HepG2 (cell line): ENCODE measurements around the gene PNPLA1. TPM values are rescaled to one million over a fixed set of nuclear protein-coding genes. Genes with fewer than 3 reads are reported as not detected.

ENCODE experiments used
- ATAC-seq: fragments of 200-7000 bp; cut with Tn5 transposase; 3 replicates; pipeline ENCODE4 v1.9.1; 2020; ENCODE audit warnings: mild to moderate bottlenecking, moderate library complexity
- BruUV-seq: library from RNA; stranded (reverse); fragments of 400-500 nt; replicated peaks from 2 replicates; lab custom pipeline; 2021; lab: Mats Ljungman, UMichigan
- CTCF ChIA-PET: fragments of 300-600 bp; formaldehyde crosslinking; extraction: SDS; loops from one replicate; lab custom pipeline; 2021; ENCODE audit warnings: low total read pairs, inconsistent platforms, low intra/inter-chr PET ratio; lab: Yijun Ruan, JAX
- POLR2A ChIA-PET: fragments of 350-600 bp; sonication (Branson Sonifier 250); formaldehyde crosslinking; loops from one replicate; lab custom pipeline; 2020; ENCODE audit warnings: antibody characterized with exemption, inconsistent platforms; lab: Yijun Ruan, JAX
- DNase-seq: peaks from one replicate; pipeline ENCODE4 v3.0.0-alpha.2; 2015; ENCODE audit warnings: low spot score
- FAIRE-seq: peaks from 3 replicates; lab custom pipeline; 2011; peaks lifted over from hg19 to GRCh38; lab: Jason Lieb, UNC
- H2AFZ ChIP-seq: one replicate; pipeline ENCODE4 v1.6.1; 2011; ENCODE audit warnings: low read length, inconsistent platforms
- H3K27ac ChIP-seq: fragments of 300-600 bp; 3 replicates; pipeline ENCODE4 v1.8.0; 2011; ENCODE audit warnings: mixed run types, mild to moderate bottlenecking, mixed read lengths, low read length, inconsistent platforms; ENCODE audit not compliant: insufficient read depth; ENCODE audit errors: extremely low read length
- H3K27me3 ChIP-seq, 2 experiments: fragments of 200-600 bp in 1 of 2; 2 replicates in 1 of 2; 3 replicates in 1 of 2; pipeline versions ENCODE4 v1.6.0 to v1.8.0; 2011; ENCODE audit warnings: low read length in 2 of 2, mild to moderate bottlenecking in 2 of 2, moderate library complexity in 2 of 2, inconsistent platforms in 1 of 2; ENCODE audit not compliant: insufficient read depth in 2 of 2, control insufficient read depth in 1 of 2
- H3K36me3 ChIP-seq, 2 experiments: fragments of 200-600 bp in 1 of 2; replicated peaks in 1 of 2; 2 replicates in 1 of 2; 3 replicates in 1 of 2; pipeline versions ENCODE4 v1.5.1 to v1.8.0; 2011; ENCODE audit warnings: low read length in 2 of 2, inconsistent platforms in 1 of 2; ENCODE audit not compliant: insufficient read depth in 2 of 2, control insufficient read depth in 1 of 2
- H3K4me1 ChIP-seq: 2 replicates; pipeline ENCODE4 v1.5.1; 2012; ENCODE audit warnings: low read length, inconsistent platforms; ENCODE audit not compliant: insufficient read depth
- H3K4me2 ChIP-seq: 2 replicates; pipeline ENCODE4 v1.6.0; 2011; ENCODE audit warnings: low read depth, low read length, inconsistent platforms
- H3K4me3 ChIP-seq, 3 experiments: fragments of 200-600 bp in 1 of 3; sonication (generic), shearing (Covaris generic) in 1 of 3; replicated peaks in 1 of 3; 2 replicates each; pipeline ENCODE4 v1.5.1; 2011 to 2016; ENCODE audit warnings: low read length in 3 of 3, inconsistent platforms in 2 of 3, low read depth in 2 of 3, mild to moderate bottlenecking in 2 of 3, control low read depth in 1 of 3, mixed read lengths in 1 of 3; ENCODE audit not compliant: insufficient read depth in 1 of 3
- H3K79me2 ChIP-seq: one replicate; pipeline ENCODE4 v1.6.1; 2011; ENCODE audit warnings: low read length, inconsistent platforms; ENCODE audit not compliant: insufficient read depth
- H3K9ac ChIP-seq: 2 replicates; pipeline ENCODE4 v1.6.0; 2011; ENCODE audit warnings: mild to moderate bottlenecking, low read depth, low read length, inconsistent platforms; ENCODE audit not compliant: insufficient read depth
- H3K9me3 ChIP-seq: 2 replicates; pipeline ENCODE4 v1.5.1; 2012; ENCODE audit warnings: mild to moderate bottlenecking, low read length
- H4K20me1 ChIP-seq: 2 replicates; pipeline ENCODE4 v1.6.0; 2011; ENCODE audit warnings: inconsistent platforms, mild to moderate bottlenecking, low read length, moderate library complexity; ENCODE audit not compliant: insufficient read depth
- ATF7-NPFF ChIP-seq: sonication (generic); formaldehyde crosslinking; IDR thresholded peaks from 2 replicates; pipeline ENCODE4 v1.8.1; 2023; ENCODE audit warnings: mild to moderate bottlenecking, low read depth, missing genetic modification reagents, moderate library complexity
- DMAP1 ChIP-seq: IDR thresholded peaks from 2 replicates; pipeline ENCODE4 v1.6.1; 2016
- KAT2B ChIP-seq: fragments of 150-350 bp; IDR thresholded peaks from 2 replicates; pipeline ENCODE4 v1.6.1; 2014; ENCODE audit warnings: low read depth, low read length, borderline replicate concordance
- MXD4 ChIP-seq: IDR thresholded peaks from 2 replicates; pipeline ENCODE4 v1.6.1; 2016; ENCODE audit warnings: mild to moderate bottlenecking, missing biosample characterization, missing genetic modification reagents
- PHF8 ChIP-seq: sonication (generic); formaldehyde crosslinking; IDR thresholded peaks from 2 replicates; pipeline ENCODE4 v1.5.0; 2020; ENCODE audit warnings: missing genetic modification reagents
- POLR2AphosphoS5 ChIP-seq: IDR thresholded peaks from 2 replicates; pipeline ENCODE4 v1.6.1; 2012; ENCODE audit warnings: low read depth, low read length
- SOX6 ChIP-seq, 2 experiments: fragments of 450-650 bp in 1 of 2; sonication (generic) in 1 of 2; formaldehyde crosslinking in 1 of 2; IDR thresholded peaks; 2 replicates each; pipeline versions ENCODE4 v1.4.0 to v1.6.1; 2017 to 2020; ENCODE audit warnings: antibody characterized with exemption in 1 of 2, mild to moderate bottlenecking in 1 of 2, missing genetic modification reagents in 1 of 2
- SRSF4 ChIP-seq: fragments of 200-400 bp; formaldehyde crosslinking; IDR thresholded peaks from one replicate; pipeline ENCODE4 v1.6.1; 2018; ENCODE audit warnings: mild to moderate bottlenecking, low read depth, low read length, moderate library complexity; ENCODE audit not compliant: poor library complexity, severe bottlenecking
- ZNF18 ChIP-seq: sonication (generic); formaldehyde crosslinking; IDR thresholded peaks from 2 replicates; pipeline ENCODE4 v1.8.0; 2022; ENCODE audit warnings: mild to moderate bottlenecking, missing genetic modification reagents; ENCODE audit not compliant: insufficient replicate concordance
- ZNF180 ChIP-seq: sonication (generic); formaldehyde crosslinking; IDR thresholded peaks from 2 replicates; pipeline ENCODE4 v1.4.0; 2020; ENCODE audit warnings: low read depth, missing genetic modification reagents, borderline replicate concordance
- ZNF503 ChIP-seq: sonication (generic); formaldehyde crosslinking; IDR thresholded peaks from 2 replicates; pipeline ENCODE4 v1.4.0; 2020; ENCODE audit warnings: missing genetic modification reagents
- WGBS: methylation state at CpG from one replicate; pipeline ENCODE4 v1.1.6; 2017; ENCODE audit warnings: low lambda C conversion rate; 5-methylcytosine and 5-hydroxymethylcytosine counted together
- in situ Hi-C: cut with HindIII; loops from 2 replicates; pipeline ENCODE4 v1.10.0; 2017; ENCODE audit warnings: low pct_unique_long_range_greater_than_20kb; ENCODE audit not compliant: extremely low pct_ligation_motif_present
- intact Hi-C: fragments of 100-400 bp; cut with micrococcal nuclease; formaldehyde crosslinking; loops from one replicate; pipeline ENCODE4 v1.10.0; 2022; ENCODE audit not compliant: unreplicated experiment
- polyA plus RNA-seq, 8 experiments: library from polyadenylated mRNA; depleted of rRNA in 3 of 8; stranded (reverse) in 7 of 8; unstranded in 1 of 8; fragments of >200 nt; fragmentation: Illumina TruSeq in 4 of 8; extraction: Trizol in 4 of 8; gene quantifications; 2 replicates each; pipeline versions ENCODE4 v1.2.1 to v1.2.3, GENCODE V29; 2011 to 2016; ENCODE audit warnings: low read depth in 4 of 8, missing spikeins in 1 of 8, mixed read lengths in 1 of 8; ENCODE audit not compliant: insufficient read depth in 1 of 8
- total RNA-seq, 5 experiments: library from RNA; depleted of rRNA; stranded (reverse); fragments of >200 nt; fragmentation: Illumina TruSeq; extraction: Trizol; gene quantifications; 2 replicates each; pipeline ENCODE4 v1.2.3, GENCODE V29; 2016; ENCODE audit warnings: low read depth in 1 of 5
- TF ChIP-seq, protein P1 (sequence below): sonication (generic); formaldehyde crosslinking; IDR thresholded peaks from 2 replicates; pipeline ENCODE4 v1.9.0; 2022; ENCODE audit warnings: low read depth, missing genetic modification reagents
- TF ChIP-seq, protein P2 (sequence below): sonication (generic); formaldehyde crosslinking; IDR thresholded peaks from 2 replicates; pipeline ENCODE4 v1.4.0; 2020; ENCODE audit warnings: missing genetic modification reagents

Gene PNPLA1
- total and polyA plus RNA-seq, 2 of the 13 experiments (the other 11 are each of a cell fraction or from before 2014, with no cell fraction given) = not detected

- ChIA-PET CTCF (no interaction called here), POLR2A (no interaction called here)
- DNase-seq (no peak), ATAC-seq (no peak), FAIRE-seq (no peak)
- in situ Hi-C loops (no loop called here), intact Hi-C loops (no loop called here)
- no peak overlapping the region for H3K9ac ChIP-seq
- no TSS peak for BruUV-seq
- H4K20me1 ChIP-seq = no peaks in the 10 kb centered on the region
- no peaks in the 10 kb centered on the region for H3K79me2 ChIP-seq
- H3K4me2 ChIP-seq = no peak overlapping the region
- H3K27ac ChIP-seq = no peak overlapping the region
- H3K36me3 ChIP-seq = peaks cover 34 to 92% of the 10 kb centered on the region in 2 experiments
- 96% methylated on average over 1 of the region's 1 CpG for WGBS
- H3K4me3 ChIP-seq = no peak overlapping the region
- H3K27me3 ChIP-seq = no peaks in the 10 kb centered on the region
- peaks cover 15% of the 10 kb centered on the region for H3K4me1 ChIP-seq
- no peaks in the 10 kb centered on the region for H3K9me3 ChIP-seq
- no peak overlapping the region for H2AFZ ChIP-seq
- TF ChIP-seq ZNF18 (CRISPR knock-in tag) (no peak), SOX6 (IDR thresholded peaks at IDR 0.05) (no peak), SOX6 (CRISPR knock-in tag; IDR thresholded peaks at IDR 0.05) (no peak), ZNF180 (CRISPR knock-in tag) (no peak), DMAP1 (CRISPR knock-in tag) (no peak), KAT2B (no peak), ZNF503 (CRISPR knock-in tag) (no peak), PHF8 (no peak), MXD4 (CRISPR knock-in tag) (no peak), ATF7-NPFF (no peak), SRSF4 (no peak), POLR2AphosphoS5 (no peak)
- TF ChIP-seq, protein P1, sequence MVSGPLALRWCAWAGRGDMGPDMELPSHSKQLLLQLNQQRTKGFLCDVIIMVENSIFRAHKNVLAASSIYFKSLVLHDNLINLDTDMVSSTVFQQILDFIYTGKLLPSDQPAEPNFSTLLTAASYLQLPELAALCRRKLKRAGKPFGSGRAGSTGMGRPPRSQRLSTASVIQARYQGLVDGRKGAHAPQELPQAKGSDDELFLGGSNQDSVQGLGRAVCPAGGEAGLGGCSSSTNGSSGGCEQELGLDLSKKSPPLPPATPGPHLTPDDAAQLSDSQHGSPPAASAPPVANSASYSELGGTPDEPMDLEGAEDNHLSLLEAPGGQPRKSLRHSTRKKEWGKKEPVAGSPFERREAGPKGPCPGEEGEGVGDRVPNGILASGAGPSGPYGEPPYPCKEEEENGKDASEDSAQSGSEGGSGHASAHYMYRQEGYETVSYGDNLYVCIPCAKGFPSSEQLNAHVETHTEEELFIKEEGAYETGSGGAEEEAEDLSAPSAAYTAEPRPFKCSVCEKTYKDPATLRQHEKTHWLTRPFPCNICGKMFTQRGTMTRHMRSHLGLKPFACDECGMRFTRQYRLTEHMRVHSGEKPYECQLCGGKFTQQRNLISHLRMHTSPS = no peak
- TF ChIP-seq, protein P2, sequence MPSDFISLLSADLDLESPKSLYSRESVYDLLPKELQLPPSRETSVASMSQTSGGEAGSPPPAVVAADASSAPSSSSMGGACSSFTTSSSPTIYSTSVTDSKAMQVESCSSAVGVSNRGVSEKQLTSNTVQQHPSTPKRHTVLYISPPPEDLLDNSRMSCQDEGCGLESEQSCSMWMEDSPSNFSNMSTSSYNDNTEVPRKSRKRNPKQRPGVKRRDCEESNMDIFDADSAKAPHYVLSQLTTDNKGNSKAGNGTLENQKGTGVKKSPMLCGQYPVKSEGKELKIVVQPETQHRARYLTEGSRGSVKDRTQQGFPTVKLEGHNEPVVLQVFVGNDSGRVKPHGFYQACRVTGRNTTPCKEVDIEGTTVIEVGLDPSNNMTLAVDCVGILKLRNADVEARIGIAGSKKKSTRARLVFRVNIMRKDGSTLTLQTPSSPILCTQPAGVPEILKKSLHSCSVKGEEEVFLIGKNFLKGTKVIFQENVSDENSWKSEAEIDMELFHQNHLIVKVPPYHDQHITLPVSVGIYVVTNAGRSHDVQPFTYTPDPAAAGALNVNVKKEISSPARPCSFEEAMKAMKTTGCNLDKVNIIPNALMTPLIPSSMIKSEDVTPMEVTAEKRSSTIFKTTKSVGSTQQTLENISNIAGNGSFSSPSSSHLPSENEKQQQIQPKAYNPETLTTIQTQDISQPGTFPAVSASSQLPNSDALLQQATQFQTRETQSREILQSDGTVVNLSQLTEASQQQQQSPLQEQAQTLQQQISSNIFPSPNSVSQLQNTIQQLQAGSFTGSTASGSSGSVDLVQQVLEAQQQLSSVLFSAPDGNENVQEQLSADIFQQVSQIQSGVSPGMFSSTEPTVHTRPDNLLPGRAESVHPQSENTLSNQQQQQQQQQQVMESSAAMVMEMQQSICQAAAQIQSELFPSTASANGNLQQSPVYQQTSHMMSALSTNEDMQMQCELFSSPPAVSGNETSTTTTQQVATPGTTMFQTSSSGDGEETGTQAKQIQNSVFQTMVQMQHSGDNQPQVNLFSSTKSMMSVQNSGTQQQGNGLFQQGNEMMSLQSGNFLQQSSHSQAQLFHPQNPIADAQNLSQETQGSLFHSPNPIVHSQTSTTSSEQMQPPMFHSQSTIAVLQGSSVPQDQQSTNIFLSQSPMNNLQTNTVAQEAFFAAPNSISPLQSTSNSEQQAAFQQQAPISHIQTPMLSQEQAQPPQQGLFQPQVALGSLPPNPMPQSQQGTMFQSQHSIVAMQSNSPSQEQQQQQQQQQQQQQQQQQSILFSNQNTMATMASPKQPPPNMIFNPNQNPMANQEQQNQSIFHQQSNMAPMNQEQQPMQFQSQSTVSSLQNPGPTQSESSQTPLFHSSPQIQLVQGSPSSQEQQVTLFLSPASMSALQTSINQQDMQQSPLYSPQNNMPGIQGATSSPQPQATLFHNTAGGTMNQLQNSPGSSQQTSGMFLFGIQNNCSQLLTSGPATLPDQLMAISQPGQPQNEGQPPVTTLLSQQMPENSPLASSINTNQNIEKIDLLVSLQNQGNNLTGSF (CRISPR knock-in tag) = no peak
Measured at GRCh38 chr6:36223706-36224105, 46.2 kb upstream of the PNPLA1 start.
